HG02678 (cell line): ENCODE measurements around the gene RALGDS.
"Not testable (repeated sequence)": the region's sequence is repeated elsewhere in the genome, so short reads cannot be mapped to it uniquely, and the experiment has no call there.

Source experiments
- ATAC-seq: cut with Tn5 transposase; IDR thresholded peaks from one replicate; pipeline ENCODE4 v1.9.1; 2021; ENCODE audit warnings: mild to moderate bottlenecking, moderate library complexity; ENCODE audit not compliant: unreplicated experiment

RALGDS gene

GRCh38 chr9:133072210-133072609 is 48.8 kb downstream of the RALGDS start:
- not testable (repeated sequence) for ATAC-seq

- no peak for ATAC-seq
Observed at GRCh38 chr9:133071484-133072150, 49.4 kb downstream of the RALGDS start.

- ATAC-seq, result not testable (repeated sequence)
Observed at GRCh38 chr9:133070985-133071384, 50.1 kb downstream of the RALGDS start.

DNA sequence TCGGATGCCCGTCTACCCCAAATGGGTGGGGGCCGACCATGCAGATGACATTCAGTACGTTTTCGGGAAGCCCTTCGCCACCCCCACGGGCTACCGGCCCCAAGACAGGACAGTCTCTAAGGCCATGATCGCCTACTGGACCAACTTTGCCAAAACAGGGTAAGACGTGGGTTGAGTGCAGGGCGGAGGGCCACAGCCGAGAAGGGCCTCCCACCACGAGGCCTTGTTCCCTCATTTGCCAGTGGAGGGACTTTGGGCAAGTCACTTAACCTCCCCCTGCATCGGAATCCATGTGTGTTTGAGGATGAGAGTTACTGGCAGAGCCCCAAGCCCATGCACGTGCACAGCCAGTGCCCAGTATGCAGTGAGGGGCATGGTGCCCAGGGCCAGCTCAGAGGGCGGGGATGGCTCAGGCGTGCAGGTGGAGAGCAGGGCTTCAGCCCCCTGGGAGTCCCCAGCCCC is 50.5 kb downstream of the RALGDS start:
- ATAC-seq, result not testable (repeated sequence)

GRCh38 chr9:133068431-133068830 is 52.6 kb downstream of the RALGDS start:
- not testable (repeated sequence) for ATAC-seq

DNA sequence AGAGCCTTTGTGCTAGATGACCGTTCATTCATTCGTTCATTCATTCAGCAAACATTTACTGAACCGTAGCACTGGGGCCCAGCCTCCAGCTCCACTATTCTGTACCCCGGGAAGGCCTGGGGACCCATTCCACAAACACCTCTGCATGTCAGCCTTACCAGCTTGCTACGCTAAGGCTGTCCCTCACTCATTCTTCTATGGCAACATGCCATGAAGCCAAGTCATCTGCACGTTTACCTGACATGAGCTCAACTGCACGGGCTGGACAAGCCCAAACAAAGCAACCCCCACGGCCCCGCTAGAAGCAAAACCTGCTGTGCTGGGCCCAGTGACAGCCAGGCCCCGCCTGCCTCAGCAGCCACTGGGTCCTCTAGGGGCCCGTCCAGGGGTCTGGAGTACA is 53.2 kb downstream of the RALGDS start:
- no peak for ATAC-seq

- no peak for ATAC-seq
Observed at GRCh38 chr9:133067006-133067405, 54.0 kb downstream of the RALGDS start.

- ATAC-seq, result no peak
Observed at GRCh38 chr9:133066181-133066983, 54.7 kb downstream of the RALGDS start.

- ATAC-seq, result no peak
Observed at GRCh38 chr9:133065070-133065388, 56.0 kb downstream of the RALGDS start.

DNA sequence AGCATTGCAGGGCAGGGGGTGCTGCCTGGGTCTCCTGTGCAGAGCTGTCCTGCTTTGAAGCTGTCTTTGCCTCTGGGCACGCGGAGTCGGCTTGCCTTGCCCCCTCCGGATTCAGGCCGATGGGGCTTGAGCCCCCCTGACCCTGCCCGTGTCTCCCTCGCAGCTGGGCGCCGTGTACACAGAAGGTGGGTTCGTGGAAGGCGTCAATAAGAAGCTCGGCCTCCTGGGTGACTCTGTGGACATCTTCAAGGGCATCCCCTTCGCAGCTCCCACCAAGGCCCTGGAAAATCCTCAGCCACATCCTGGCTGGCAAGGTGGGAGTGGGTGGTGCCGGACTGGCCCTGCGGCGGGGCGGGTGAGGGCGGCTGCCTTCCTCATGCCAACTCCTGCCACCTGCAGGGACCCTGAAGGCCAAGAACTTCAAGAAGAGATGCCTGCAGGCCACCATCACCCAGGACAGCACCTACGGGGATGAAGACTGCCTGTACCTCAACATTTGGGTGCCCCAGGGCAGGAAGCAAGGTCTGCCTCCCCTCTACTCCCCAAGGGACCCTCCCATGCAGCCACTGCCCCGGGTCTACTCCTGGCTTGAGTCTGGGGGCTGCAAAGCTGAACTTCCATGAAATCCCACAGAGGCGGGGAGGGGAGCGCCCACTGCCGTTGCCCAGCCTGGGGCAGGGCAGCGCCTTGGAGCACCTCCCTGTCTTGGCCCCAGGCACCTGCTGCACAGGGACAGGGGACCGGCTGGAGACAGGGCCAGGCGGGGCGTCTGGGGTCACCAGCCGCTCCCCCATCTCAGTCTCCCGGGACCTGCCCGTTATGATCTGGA is 56.6 kb downstream of the RALGDS start:
- no peak for ATAC-seq

DNA sequence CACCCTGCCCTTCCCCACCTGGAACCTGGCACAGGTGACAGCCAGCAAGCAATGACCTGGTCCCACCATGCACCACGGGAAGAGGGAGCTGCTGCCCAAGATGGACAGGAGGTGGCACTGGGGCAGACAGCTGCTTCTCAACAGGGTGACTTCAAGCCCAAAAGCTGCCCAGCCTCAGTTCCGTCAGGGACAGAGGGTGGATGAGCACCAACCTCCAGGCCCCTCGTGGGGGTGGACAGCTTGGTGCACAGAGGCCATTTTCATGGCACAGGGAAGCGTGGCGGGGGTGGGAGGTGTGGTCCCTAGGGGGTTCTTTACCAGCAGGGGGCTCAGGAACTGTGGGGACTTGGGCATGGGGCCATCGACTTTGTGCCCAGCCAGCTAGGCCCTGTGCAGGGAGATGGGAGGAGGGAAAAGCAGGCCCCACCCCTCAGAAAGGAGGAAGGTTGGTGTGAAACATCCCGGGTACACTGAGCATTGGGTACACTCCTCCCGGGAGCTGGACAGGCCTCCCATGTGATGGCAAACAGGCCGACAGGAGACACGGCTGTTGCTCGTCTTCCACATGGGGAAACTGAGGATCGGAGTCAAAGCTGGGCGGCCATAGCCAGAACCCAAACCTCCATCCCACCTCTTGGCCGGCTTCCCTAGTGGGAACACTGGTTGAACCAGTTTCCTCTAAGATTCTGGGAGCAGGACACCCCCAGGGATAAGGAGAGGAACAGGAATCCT is 57.4 kb downstream of the RALGDS start:
- no peak for ATAC-seq

DNA sequence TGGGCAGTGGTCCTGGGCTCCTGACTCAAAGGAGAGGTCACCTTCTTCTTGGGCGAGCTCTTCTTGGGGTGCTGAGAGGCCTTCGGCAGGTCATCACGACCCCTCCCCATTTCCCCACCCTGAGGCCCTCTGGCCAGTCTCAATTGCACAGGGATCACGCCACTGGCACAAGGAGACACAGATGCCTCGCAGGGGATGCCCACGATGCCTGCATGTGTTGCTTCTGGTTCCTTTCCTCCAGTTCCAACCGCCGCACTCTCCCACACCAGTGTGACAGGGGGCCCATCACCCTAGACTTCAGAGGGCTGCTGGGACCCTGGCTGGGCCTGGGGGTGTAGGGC is 57.9 kb downstream of the RALGDS start:
- no peak for ATAC-seq

DNA sequence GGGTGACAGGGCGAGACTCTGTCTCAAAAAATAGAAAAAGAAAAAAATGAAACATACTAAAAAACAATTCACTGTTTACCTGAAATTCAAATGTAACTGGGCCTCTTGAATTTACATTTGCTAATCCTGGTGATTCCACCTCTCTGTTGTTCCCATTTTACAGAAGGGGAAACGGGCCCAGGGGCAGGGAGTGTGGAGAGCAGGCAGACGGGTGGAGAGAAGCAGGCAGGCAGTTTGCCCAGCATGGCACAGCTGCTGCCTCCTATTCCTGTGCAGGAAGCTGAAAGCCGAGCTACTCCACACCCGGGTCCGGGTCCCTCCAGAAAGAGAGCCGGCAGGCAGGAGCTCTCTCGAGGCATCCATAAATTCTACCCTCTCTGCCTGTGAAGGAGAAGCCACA is 58.5 kb downstream of the RALGDS start:
- ATAC-seq, result not testable (repeated sequence)

DNA sequence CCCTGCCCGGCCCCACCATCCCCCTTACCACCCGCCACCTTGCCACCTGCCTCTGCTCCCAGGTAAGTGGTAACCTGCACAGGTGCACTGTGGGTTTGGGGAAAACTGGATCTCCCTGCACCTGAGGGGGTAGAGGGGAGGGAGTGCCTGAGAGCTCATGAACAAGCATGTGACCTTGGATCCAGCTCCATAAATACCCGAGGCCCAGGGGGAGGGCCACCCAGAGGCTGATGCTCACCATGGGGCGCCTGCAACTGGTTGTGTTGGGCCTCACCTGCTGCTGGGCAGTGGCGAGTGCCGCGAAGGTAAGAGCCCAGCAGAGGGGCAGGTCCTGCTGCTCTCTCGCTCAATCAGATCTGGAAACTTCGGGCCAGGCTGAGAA is 59.3 kb downstream of the RALGDS start, which contains the start of gene CEL:
Gene CEL, plus strand, starts transcription at position 218 of the 382 bp plus-strand sequence. Its CDS starts 22 bp downstream, at position 240.
- ATAC-seq, result not testable (repeated sequence)

DNA sequence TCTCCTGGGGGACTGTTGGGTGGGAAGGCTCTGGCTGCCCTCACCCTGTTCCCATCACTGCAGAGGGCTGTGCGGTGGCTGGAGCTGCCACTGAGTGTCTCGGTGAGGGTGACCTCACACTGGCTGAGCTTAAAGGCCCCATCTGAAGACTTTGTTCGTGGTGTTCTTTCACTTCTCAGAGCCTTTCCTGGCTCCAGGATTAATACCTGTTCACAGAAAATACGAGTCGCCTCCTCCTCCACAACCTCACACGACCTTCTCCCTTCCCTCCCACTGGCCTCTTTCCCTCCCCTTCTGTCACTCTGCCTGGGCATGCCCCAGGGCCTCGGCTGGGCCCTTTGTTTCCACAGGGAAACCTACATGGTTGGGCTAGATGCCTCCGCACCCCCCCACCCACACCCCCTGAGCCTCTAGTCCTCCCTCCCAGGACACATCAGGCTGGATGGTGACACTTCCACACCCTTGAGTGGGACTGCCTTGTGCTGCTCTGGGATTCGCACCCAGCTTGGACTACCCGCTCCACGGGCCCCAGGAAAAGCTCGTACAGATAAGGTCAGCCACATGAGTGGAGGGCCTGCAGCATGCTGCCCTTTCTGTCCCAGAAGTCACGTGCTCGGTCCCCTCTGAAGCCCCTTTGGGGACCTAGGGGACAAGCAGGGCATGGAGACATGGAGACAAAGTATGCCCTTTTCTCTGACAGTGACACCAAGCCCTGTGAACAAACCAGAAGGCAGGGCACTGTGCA is 59.8 kb downstream of the RALGDS start:
- ATAC-seq, result not testable (repeated sequence)

DNA sequence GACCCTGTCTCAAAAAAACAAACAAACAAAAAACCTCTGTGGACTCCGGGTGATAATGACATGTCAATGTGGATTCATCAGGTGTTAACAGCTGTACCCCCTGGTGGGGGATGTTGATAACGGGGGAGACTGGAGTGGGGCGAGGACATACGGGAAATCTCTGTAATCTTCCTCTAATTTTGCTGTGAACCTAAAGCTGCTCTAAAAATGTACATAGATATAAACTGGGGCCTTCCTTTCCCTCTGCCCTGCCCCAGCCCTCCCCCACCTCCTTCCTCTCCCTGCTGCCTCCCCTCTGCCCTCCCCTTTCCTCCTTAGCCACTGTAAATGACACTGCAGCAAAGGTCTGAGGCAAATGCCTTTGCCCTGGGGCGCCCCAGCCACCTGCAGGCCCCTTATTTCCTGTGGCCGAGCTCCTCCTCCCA is 60.6 kb downstream of the RALGDS start:
- no peak for ATAC-seq

GRCh38 chr9:133059623-133060022 is 61.4 kb downstream of the RALGDS start:
- ATAC-seq, result no peak

GRCh38 chr9:133058550-133059320 is 62.3 kb downstream of the RALGDS start:
- ATAC-seq, result no peak

DNA sequence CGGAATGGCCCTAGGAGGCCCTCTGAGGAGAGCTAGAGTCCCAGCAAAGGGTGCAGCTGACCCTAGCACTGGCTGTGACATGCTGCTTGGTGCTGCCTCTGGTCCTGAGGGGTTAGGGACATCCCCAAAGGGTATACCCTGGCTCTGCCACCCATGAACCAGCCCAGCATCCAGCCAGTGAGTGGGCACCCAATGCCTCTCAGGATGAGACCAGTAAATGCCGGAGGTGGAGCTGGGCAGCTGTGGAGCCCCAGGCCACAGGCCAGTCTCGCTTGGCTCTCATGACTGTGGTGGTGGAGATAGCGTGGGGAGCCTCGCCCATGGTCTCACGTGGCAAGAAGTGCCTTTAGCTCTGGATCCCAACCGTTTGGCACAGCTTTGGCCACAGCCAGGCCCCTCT is 63.0 kb downstream of the RALGDS start:
- ATAC-seq, result no peak
